ENCODE results near the gene NOTUM.

GRCh38 chr17:81913394-81914102 lies 47.4 kb downstream of the NOTUM start:
- TF ChIP-seq EZH2 (IDR thresholded peaks at IDR 0.05; ENCODE audit: borderline replicate concordance, low read depth, low read length, severe bottlenecking) (no peak), CTCF (IDR thresholded peaks at IDR 0.05; ENCODE audit: borderline replicate concordance, extremely low read depth, low read length, poor library complexity, severe bottlenecking) (no peak)

Data from DND-41 (cell line).